MM.1S (cell line): ENCODE measurements around the gene IFT122.

ENCODE experiments used
- CTCF ChIP-seq: fragments of 300-600 bp; sonication (generic); IDR thresholded peaks from 2 replicates; pipeline ENCODE4 v1.5.1; 2016; ENCODE audit warnings: antibody characterized with exemption, low read length, mixed read lengths
- EZH2 ChIP-seq: fragments of 300-600 bp; sonication (generic); optimal IDR thresholded peaks from 2 replicates; pipeline ENCODE3; 2017; ENCODE audit warnings: low read depth, mild to moderate bottlenecking, antibody characterized with exemption, low read length, mixed read lengths
- EZH2phosphoT487 ChIP-seq: fragments of 300-600 bp; sonication (generic); IDR thresholded peaks from 2 replicates; pipeline ENCODE4 v1.6.1; 2018; ENCODE audit warnings: antibody characterized with exemption, low read length

- TF ChIP-seq CTCF, result no peak
- no peak for TF ChIP-seq EZH2
- TF ChIP-seq EZH2phosphoT487, result no peak
These were observed 114.5 kb downstream of the IFT122 start for GRCh38 chr3:129554356-129555152.
